Chondrocyte (in vitro differentiated cells): ENCODE data around the gene GRIA4. TPM values are rescaled to one million over a fixed set of nuclear protein-coding genes. Genes with fewer than 3 reads are reported as not detected.

Source experiments
- DNase-seq: peaks from one replicate; pipeline ENCODE4 v3.0.0; 2021; ENCODE audit warnings: mixed read lengths, low spot score
- H3K27ac Mint-ChIP-seq: one replicate; pipeline ENCODE4 v1.8.0; 2021; ENCODE audit warnings: mild to moderate bottlenecking, moderate library complexity, mixed read lengths; ENCODE audit not compliant: unreplicated experiment
- H3K27me3 Mint-ChIP-seq: 2 replicates; pipeline ENCODE4 v1.8.0; 2021; ENCODE audit warnings: low read depth, mixed read lengths
- H3K36me3 Mint-ChIP-seq: 2 replicates; pipeline ENCODE4 v1.8.0; 2021; ENCODE audit warnings: low read depth, mixed read lengths
- H3K4me1 Mint-ChIP-seq: 2 replicates; pipeline ENCODE4 v1.8.0; 2021; ENCODE audit warnings: low read depth, mild to moderate bottlenecking, mixed read lengths
- H3K4me3 Mint-ChIP-seq: one replicate; pipeline ENCODE4 v1.8.0; 2021; ENCODE audit warnings: mild to moderate bottlenecking, moderate library complexity, mixed read lengths; ENCODE audit not compliant: unreplicated experiment
- H3K9me3 Mint-ChIP-seq: 2 replicates; pipeline ENCODE4 v1.8.0; 2021; ENCODE audit warnings: low read depth, mixed read lengths
- total RNA-seq: library from RNA; stranded (reverse); gene quantifications from 3 replicates; pipeline ENCODE4 v1.2.1, GENCODE V29; 2021
- TF ChIP-seq, protein P1 (sequence below): fragments of 200-600 bp; sonication (generic); IDR thresholded peaks from 2 replicates; pipeline ENCODE4 v1.5.0; 2021; ENCODE audit warnings: antibody characterized with exemption, mild to moderate bottlenecking, moderate library complexity

Gene GRIA4
- total RNA-seq, 1 donor from 2014 or later: not detected

DNA sequence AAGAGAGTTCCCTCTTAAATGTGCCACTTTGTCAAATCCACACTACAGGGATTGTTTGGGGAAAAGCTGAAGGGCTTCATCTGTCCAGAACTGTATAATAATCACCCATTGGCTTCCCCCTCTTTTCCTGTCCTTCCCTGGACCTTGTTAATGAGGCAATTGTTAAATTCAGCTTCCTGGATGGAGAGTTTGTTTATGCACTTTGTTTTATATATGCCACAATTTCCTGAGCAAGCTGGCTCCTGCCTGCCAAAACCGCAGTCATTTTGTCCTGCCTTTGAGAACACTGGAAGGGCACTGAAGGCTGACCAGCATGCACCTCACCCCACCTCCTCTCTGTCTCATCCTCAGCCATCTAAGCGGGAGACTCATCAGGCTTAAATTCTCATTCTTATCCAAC lies 325.9 kb downstream of the GRIA4 start:
- Mint-ChIP-seq H3K9me3 (no peaks in the 10 kb centered on the region), H3K27me3 (no peaks in the 10 kb centered on the region), H3K27ac (no peak overlapping the region), H3K4me3 (no peak overlapping the region), H3K36me3 (no peaks in the 10 kb centered on the region), H3K4me1 (peaks cover 10% of the 10 kb centered on the region)
- TF ChIP-seq, protein P1, sequence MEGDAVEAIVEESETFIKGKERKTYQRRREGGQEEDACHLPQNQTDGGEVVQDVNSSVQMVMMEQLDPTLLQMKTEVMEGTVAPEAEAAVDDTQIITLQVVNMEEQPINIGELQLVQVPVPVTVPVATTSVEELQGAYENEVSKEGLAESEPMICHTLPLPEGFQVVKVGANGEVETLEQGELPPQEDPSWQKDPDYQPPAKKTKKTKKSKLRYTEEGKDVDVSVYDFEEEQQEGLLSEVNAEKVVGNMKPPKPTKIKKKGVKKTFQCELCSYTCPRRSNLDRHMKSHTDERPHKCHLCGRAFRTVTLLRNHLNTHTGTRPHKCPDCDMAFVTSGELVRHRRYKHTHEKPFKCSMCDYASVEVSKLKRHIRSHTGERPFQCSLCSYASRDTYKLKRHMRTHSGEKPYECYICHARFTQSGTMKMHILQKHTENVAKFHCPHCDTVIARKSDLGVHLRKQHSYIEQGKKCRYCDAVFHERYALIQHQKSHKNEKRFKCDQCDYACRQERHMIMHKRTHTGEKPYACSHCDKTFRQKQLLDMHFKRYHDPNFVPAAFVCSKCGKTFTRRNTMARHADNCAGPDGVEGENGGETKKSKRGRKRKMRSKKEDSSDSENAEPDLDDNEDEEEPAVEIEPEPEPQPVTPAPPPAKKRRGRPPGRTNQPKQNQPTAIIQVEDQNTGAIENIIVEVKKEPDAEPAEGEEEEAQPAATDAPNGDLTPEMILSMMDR: no peak
- DNase-seq: no peak

DNA sequence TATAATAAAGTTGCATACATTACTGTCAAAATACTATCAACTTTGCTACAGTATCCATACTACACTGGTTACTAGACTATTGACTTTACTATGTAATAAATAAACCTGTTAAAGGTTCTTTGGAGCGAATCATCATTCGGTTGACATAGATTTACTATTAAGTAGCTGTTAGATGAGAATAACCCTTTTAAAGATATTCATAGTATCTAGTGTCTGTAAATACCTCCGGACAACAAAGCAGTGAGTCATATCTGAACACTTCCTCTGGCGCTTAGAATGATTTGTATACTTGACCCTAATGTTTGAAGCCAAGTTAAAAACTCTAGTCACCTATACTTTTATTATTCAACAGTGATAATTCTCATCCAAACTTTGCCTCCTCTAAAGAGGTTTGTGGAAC lies 327.5 kb downstream of the GRIA4 start:
- no peak overlapping the region for H3K4me3 Mint-ChIP-seq
- no peak overlapping the region for H3K27ac Mint-ChIP-seq
- no peak for DNase-seq
- TF ChIP-seq, protein P1: no peak
- H3K4me1 Mint-ChIP-seq: peaks cover 10% of the 10 kb centered on the region
- H3K9me3 Mint-ChIP-seq: no peaks in the 10 kb centered on the region
- H3K36me3 Mint-ChIP-seq: no peaks in the 10 kb centered on the region
- no peaks in the 10 kb centered on the region for H3K27me3 Mint-ChIP-seq

DNA sequence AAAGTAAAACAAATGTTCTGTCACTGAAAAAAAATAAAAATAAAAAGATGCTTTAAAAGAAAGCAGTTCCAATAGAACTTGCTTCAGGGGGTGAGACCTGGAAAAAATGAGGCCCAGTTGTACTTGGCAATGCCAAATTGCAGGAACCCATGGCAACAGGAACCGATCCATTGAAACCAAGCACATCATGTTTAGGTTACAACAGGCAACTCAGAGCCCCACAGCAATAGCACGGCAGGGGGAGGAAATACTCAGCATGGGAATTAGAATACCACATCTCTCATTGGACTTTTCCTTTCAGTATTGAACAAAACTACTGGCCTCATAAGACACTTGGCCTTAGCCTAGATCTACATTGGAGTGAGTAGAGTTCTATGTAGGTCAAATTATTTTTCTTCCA lies 327.9 kb downstream of the GRIA4 start:
- Mint-ChIP-seq H3K4me1 (peaks cover 10% of the 10 kb centered on the region), H3K27me3 (no peaks in the 10 kb centered on the region), H3K4me3 (no peak overlapping the region), H3K36me3 (no peaks in the 10 kb centered on the region), H3K9me3 (no peaks in the 10 kb centered on the region), H3K27ac (no peak overlapping the region)
- TF ChIP-seq, protein P1: no peak
- DNase-seq: no peak

DNA sequence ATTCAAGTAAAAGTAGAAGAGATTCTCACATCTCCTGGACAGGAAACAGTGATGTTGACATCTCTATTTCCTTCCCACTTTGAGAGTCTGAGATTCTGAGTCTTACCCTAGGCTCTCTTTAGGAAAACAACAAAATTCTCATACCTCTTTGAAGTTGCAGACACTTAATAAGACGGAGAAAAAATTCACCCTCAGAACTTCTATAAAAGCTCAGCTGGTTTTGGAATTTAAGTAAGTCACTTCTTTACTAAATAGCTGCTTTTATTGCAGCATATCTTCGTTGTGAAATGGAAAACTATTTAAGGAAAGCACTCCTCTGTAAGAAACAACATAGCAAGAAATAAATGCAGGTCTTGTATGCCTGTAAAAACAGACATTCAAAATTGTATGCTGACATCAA lies 333.0 kb downstream of the GRIA4 start:
- no peak overlapping the region for H3K27ac Mint-ChIP-seq
- H3K9me3 Mint-ChIP-seq: no peaks in the 10 kb centered on the region
- H3K27me3 Mint-ChIP-seq: no peaks in the 10 kb centered on the region
- no peak overlapping the region for H3K4me3 Mint-ChIP-seq
- TF ChIP-seq, protein P1: no peak
- H3K4me1 Mint-ChIP-seq: peaks cover 4% of the 10 kb centered on the region
- no peak for DNase-seq
- H3K36me3 Mint-ChIP-seq: no peaks in the 10 kb centered on the region

DNA sequence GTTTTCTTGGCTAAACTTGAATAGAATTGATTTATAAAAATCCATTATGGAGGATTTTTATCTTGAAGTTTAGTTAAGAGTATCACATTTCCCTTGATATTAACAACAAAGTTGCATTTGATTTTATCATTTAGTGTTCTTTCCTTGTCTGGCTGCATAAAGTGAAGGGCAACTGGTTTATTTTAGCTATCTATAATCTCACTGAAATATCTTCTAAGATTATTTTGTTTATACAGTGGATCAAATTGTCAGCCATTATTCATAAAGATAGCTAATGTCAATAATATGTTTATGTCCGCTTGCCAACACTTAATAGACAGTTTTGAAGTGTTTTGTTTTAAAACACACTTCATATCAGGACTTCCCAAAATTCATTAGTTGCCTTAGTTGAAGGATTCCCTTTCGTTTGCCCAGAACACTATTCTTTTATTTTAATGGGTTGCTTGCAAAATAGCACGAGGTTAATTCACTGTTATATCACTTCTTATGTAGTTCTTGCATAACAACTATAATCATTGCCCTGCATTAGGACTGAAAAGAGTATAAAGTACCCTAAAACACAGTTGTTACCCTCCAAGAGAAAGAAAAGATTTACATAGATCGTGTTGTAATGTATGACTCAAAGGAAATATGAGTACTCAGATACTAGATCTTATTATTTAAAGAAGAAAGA lies 339.2 kb downstream of the GRIA4 start:
- DNase-seq: no peak
- no peaks in the 10 kb centered on the region for H3K4me1 Mint-ChIP-seq
- H3K27ac Mint-ChIP-seq: no peak overlapping the region
- H3K4me3 Mint-ChIP-seq: no peak overlapping the region
- no peaks in the 10 kb centered on the region for H3K36me3 Mint-ChIP-seq
- no peaks in the 10 kb centered on the region for H3K27me3 Mint-ChIP-seq
- H3K9me3 Mint-ChIP-seq: no peaks in the 10 kb centered on the region
- TF ChIP-seq, protein P1: no peak
